HG02840 (cell line): ENCODE results near the gene OR6B3.

Experiments
- ATAC-seq: cut with Tn5 transposase; IDR thresholded peaks from one replicate; pipeline ENCODE4 v1.9.1; 2021; ENCODE audit warnings: mild to moderate bottlenecking, moderate library complexity, moderate number of reproducible peaks; ENCODE audit not compliant: unreplicated experiment, low FRiP score

OR6B3 gene

GRCh38 chr2:240053173-240054155 lies at the start of gene OR6B3:
Gene OR6B3, minus strand, starts transcription at chr2:240053521.
- no peak for ATAC-seq

GRCh38 chr2:240098349-240098748 lies 45.0 kb upstream of the OR6B3 start:
- ATAC-seq, result no peak

GRCh38 chr2:240095556-240096523 lies 42.5 kb upstream of the OR6B3 start:
- no peak for ATAC-seq

GRCh38 chr2:240089306-240089705 lies 36.0 kb upstream of the OR6B3 start:
- no peak for ATAC-seq

GRCh38 chr2:240086563-240086962 lies 33.2 kb upstream of the OR6B3 start:
- no peak for ATAC-seq

- no peak for ATAC-seq
Observed at GRCh38 chr2:240078631-240079030, 25.3 kb upstream of the OR6B3 start.

GRCh38 chr2:240077442-240077841 lies 24.1 kb upstream of the OR6B3 start:
- ATAC-seq, result no peak

- no peak for ATAC-seq
Observed at GRCh38 chr2:240074545-240074944, 21.2 kb upstream of the OR6B3 start.

- ATAC-seq, result no peak
Observed at GRCh38 chr2:240070907-240071306, 17.6 kb upstream of the OR6B3 start.

- no peak for ATAC-seq
Observed at GRCh38 chr2:240069829-240070228, 16.5 kb upstream of the OR6B3 start.

- no peak for ATAC-seq
Observed at GRCh38 chr2:240068193-240068592, 14.9 kb upstream of the OR6B3 start.

- ATAC-seq, result no peak
Observed at GRCh38 chr2:240066489-240066888, 13.2 kb upstream of the OR6B3 start.

GRCh38 chr2:240064898-240065297 lies 11.6 kb upstream of the OR6B3 start:
- no peak for ATAC-seq

GRCh38 chr2:240060977-240061591 lies 7.8 kb upstream of the OR6B3 start:
- ATAC-seq, result no peak

GRCh38 chr2:240056678-240057077 lies 3.4 kb upstream of the OR6B3 start:
- no peak for ATAC-seq

- no peak for ATAC-seq
Observed at GRCh38 chr2:240055177-240055917, 2.0 kb upstream of the OR6B3 start.

- ATAC-seq, result no peak
Observed at GRCh38 chr2:240052524-240052923, 797 bp downstream of the OR6B3 start.

- ATAC-seq, result no peak
Observed at GRCh38 chr2:240051697-240052096, 1.6 kb downstream of the OR6B3 start.

GRCh38 chr2:240050278-240050677 lies 3.0 kb downstream of the OR6B3 start:
- no peak for ATAC-seq

- no peak for ATAC-seq
Observed at GRCh38 chr2:240048237-240048636, 5.1 kb downstream of the OR6B3 start.
